ENCODE measurements around the gene GIMAP8.

GIMAP8 gene

DNA sequence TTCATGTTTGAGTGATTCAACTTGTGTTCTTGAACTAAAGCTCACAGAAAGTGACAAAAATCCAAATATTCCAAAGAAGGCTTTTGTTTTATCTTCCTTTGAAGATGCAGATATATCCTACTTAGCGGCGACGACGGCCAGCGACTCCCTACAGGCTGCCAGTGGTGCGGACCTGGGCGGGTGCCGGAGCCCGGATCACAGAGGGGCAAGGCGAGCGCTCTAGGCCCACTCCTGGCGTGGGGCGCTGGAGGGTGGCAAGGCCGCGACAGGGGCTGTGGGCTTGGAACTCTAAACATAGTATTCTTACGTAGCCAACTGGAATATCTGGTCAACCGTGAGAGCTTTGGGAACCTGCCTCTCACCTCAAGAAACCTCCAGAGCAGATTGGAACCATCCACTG lies 63.3 kb downstream of the GIMAP8 start:
- peaks cover under 1% of the 10 kb centered on the region; the same call in 1 of the 2 replicates for H3K9me2 ChIP-seq (ENCODE audit: low read depth, low read length)
- no peak overlapping the region for H2AFZ ChIP-seq (ENCODE audit: low read length)
- H3F3A ChIP-seq (ENCODE audit: insufficient read depth, low read length) = no peaks in the 10 kb centered on the region
- no peaks in the 10 kb centered on the region for H3K9me3 ChIP-seq (ENCODE audit: low read length)
- no peak overlapping the region for H3K9ac ChIP-seq (ENCODE audit: low read length)
- H3K27ac ChIP-seq (ENCODE audit: low read depth, low read length, poor library complexity, severe bottlenecking) = no peak overlapping the region
- TF ChIP-seq EZH2 (IDR thresholded peaks at IDR 0.05; ENCODE audit: borderline replicate concordance, low read length) = no peak
- TF ChIP-seq, protein P1, sequence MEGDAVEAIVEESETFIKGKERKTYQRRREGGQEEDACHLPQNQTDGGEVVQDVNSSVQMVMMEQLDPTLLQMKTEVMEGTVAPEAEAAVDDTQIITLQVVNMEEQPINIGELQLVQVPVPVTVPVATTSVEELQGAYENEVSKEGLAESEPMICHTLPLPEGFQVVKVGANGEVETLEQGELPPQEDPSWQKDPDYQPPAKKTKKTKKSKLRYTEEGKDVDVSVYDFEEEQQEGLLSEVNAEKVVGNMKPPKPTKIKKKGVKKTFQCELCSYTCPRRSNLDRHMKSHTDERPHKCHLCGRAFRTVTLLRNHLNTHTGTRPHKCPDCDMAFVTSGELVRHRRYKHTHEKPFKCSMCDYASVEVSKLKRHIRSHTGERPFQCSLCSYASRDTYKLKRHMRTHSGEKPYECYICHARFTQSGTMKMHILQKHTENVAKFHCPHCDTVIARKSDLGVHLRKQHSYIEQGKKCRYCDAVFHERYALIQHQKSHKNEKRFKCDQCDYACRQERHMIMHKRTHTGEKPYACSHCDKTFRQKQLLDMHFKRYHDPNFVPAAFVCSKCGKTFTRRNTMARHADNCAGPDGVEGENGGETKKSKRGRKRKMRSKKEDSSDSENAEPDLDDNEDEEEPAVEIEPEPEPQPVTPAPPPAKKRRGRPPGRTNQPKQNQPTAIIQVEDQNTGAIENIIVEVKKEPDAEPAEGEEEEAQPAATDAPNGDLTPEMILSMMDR (IDR thresholded peaks at IDR 0.05; ENCODE audit: low read length) = no peak
- no peaks in the 10 kb centered on the region for H3K27me3 ChIP-seq (ENCODE audit: insufficient read depth, low read length)
- no peaks in the 10 kb centered on the region for H3K36me3 ChIP-seq (ENCODE audit: insufficient read depth, low read length)
- no peak overlapping the region for H3K4me2 ChIP-seq (ENCODE audit: low read length)
- H3K79me2 ChIP-seq (ENCODE audit: insufficient read depth, low read length) = no peaks in the 10 kb centered on the region
- H4K20me1 ChIP-seq (ENCODE audit: insufficient read depth, low read length) = no peaks in the 10 kb centered on the region
- no peak overlapping the region for H3K4me3 ChIP-seq (ENCODE audit: low read depth, low read length, poor library complexity, severe bottlenecking)
- no peaks in the 10 kb centered on the region for H3K4me1 ChIP-seq (ENCODE audit: insufficient read depth, low read length, severe bottlenecking)

DNA sequence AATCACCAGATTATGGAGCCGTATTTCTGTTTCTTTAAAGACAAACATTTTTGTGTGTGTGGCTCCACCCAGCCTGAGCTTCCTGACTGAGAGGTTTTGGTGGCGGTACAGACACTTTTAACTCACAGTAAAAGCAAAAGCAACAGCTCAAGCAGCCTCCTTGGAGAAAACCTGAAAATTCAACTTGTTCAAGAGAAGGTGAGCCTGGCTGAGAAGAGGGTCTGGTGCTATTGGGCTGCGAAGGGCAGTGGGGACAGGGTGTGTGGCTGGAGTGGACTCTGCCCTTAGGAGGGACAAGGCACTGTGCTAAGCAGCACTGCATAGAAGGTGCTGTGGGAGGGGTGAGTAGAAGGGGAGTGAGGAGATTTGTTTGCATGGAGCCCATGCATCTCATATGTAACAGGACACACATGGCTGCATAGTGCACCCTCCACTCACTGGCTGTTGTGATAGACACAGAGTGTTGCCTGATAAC lies 64.4 kb downstream of the GIMAP8 start, which contains the start of gene GIMAP7:
GIMAP7 (plus strand) TSS at position 125 of the 475 bp plus-strand sequence. CDS start 5,103 bp downstream, outside the sequence.
- no peak within 1 kb of the TSS for H3K4me2 ChIP-seq (ENCODE audit: low read length)
- no peaks in the 10 kb centered on the region for H3K79me2 ChIP-seq (ENCODE audit: insufficient read depth, low read length)
- no peaks in the 10 kb centered on the region for H3K9me3 ChIP-seq (ENCODE audit: low read length)
- no peak within 1 kb of the TSS for H3K9ac ChIP-seq (ENCODE audit: low read length)
- H3K9me2 ChIP-seq (ENCODE audit: low read depth, low read length) = peaks cover 2% of the 10 kb centered on the region; the same call in 1 of the 2 replicates
- no peaks in the 10 kb centered on the region; the same call in 1 of the 2 replicates for H3K27me3 ChIP-seq (ENCODE audit: insufficient read depth, low read length)
- no peak within 1 kb of the TSS for H3K27ac ChIP-seq (ENCODE audit: low read depth, low read length, poor library complexity, severe bottlenecking)
- no peaks in the 10 kb centered on the region for H3F3A ChIP-seq (ENCODE audit: insufficient read depth, low read length)
- no peak within 1 kb of the TSS for H2AFZ ChIP-seq (ENCODE audit: low read length)
- TF ChIP-seq, protein P1 (IDR thresholded peaks at IDR 0.05; ENCODE audit: low read length) = no peak
- no peak for TF ChIP-seq EZH2 (IDR thresholded peaks at IDR 0.05; ENCODE audit: borderline replicate concordance, low read length)
- H3K36me3 ChIP-seq (ENCODE audit: insufficient read depth, low read length) = no peaks in the 10 kb centered on the region
- no peaks in the 10 kb centered on the region for H3K4me1 ChIP-seq (ENCODE audit: insufficient read depth, low read length, severe bottlenecking)
- no peak within 1 kb of the TSS for H3K4me3 ChIP-seq (ENCODE audit: low read depth, low read length, poor library complexity, severe bottlenecking)
- H4K20me1 ChIP-seq (ENCODE audit: insufficient read depth, low read length) = no peaks in the 10 kb centered on the region

DNA sequence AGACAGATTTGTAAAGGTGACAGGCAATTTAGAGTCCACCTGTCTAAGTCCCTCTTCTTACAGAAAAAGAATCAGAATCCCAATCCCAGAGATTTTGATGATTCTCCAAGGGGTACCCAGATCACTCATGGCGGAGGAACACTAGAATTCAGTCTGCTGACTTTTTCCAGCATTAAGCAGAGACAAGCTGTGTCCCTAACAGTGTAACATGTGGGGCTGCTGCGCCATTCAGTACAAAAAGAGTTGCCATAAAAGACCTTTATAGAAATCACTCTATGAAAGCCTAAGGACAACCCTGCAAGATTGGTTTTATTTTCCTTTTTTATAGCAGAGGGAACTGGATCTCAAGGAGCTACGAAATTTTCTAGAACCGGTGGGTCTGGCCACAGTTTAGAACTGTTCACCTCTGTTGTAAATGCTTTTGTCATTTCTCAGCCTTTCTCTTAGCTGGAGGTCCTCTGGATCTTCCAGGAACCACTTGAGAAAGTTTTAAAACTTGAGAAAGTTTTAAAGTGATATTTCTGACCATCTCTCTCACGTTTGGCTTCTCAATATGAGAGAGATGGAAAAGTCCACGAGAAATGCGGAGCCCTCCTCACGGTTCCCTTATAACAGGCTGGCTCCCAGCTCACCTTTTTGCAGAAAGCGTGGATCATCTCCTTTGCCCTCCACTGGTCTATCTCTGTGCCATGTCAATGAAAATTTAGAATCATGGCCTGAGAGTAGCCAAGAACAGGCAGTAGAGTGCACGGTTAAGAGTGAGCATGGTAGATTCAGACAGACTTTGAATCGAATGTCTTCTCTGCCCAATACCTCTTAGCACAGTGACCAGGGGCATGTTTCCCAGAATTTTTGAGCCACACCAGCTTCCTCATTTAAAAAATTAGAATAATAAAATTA lies 65.1 kb downstream of the GIMAP8 start:
- no peaks in the 10 kb centered on the region for H4K20me1 ChIP-seq (ENCODE audit: insufficient read depth, low read length)
- no peaks in the 10 kb centered on the region for H3K9me3 ChIP-seq (ENCODE audit: low read length)
- no peaks in the 10 kb centered on the region for H3K4me1 ChIP-seq (ENCODE audit: insufficient read depth, low read length, severe bottlenecking)
- no peaks in the 10 kb centered on the region for H3K79me2 ChIP-seq (ENCODE audit: insufficient read depth, low read length)
- H3K9ac ChIP-seq (ENCODE audit: low read length) = no peak overlapping the region
- TF ChIP-seq, protein P1 (IDR thresholded peaks at IDR 0.05; ENCODE audit: low read length) = no peak
- H3K36me3 ChIP-seq (ENCODE audit: insufficient read depth, low read length) = no peaks in the 10 kb centered on the region
- H3K27me3 ChIP-seq (ENCODE audit: insufficient read depth, low read length) = no peaks in the 10 kb centered on the region; the same call in 1 of the 2 replicates
- no peaks in the 10 kb centered on the region for H3F3A ChIP-seq (ENCODE audit: insufficient read depth, low read length)
- peaks cover 2% of the 10 kb centered on the region; the same call in 1 of the 2 replicates for H3K9me2 ChIP-seq (ENCODE audit: low read depth, low read length)
- H2AFZ ChIP-seq (ENCODE audit: low read length) = no peak overlapping the region
- no peak overlapping the region for H3K27ac ChIP-seq (ENCODE audit: low read depth, low read length, poor library complexity, severe bottlenecking)
- H3K4me2 ChIP-seq (ENCODE audit: low read length) = no peak overlapping the region
- no peak overlapping the region for H3K4me3 ChIP-seq (ENCODE audit: low read depth, low read length, poor library complexity, severe bottlenecking)

Data from OCI-LY1 (cell line).